GM19328 (cell line): ENCODE results near the gene PRLR.
"Not testable (repeated sequence)": the region's sequence is repeated elsewhere in the genome, so short reads cannot be mapped to it uniquely, and the experiment has no call there.

ENCODE experiments used
- ATAC-seq: cut with Tn5 transposase; IDR thresholded peaks from one replicate; pipeline ENCODE4 v1.9.1; 2021; ENCODE audit warnings: mild to moderate bottlenecking, moderate library complexity; ENCODE audit not compliant: unreplicated experiment

Gene PRLR

DNA sequence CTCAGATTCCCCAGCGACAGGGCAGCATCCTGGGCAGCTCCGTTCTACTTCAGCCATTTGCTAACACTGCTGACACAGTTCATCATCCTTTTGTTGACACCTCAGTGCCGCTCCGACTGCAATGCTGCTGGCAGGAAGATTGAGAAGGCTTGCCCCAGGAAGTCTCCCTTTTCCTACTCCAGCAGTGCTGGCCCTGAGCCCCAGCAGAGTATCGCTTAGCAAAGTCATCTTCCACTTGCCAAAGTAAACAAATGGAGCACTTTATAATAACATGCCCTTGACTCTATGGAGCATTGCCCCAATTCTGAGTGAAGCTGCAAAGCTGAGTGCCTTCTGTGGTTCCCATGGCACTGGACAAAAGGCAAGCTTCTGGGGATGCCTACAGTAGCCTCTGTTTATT, 32.2 kb downstream of the PRLR start:
- ATAC-seq: no peak

DNA sequence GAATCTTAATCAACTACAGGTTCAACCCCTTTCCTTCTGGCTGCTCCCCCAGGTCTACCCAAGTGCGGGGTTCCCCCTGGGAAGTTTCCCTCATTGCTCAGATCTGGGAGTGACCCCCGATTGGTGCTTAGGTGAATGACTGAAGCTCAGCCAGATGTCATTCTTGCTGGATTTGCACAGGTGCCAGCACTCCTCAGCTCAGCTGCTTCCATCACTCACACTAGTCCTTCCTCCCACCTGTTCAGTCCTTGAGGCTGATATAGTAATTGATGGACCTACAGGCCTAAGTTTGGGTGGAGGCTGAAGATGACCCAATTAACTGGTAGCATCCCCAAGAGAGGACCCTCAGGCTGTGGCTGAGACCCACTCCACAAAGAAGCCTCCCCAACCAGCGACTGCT, 32.9 kb downstream of the PRLR start:
- no peak for ATAC-seq

DNA sequence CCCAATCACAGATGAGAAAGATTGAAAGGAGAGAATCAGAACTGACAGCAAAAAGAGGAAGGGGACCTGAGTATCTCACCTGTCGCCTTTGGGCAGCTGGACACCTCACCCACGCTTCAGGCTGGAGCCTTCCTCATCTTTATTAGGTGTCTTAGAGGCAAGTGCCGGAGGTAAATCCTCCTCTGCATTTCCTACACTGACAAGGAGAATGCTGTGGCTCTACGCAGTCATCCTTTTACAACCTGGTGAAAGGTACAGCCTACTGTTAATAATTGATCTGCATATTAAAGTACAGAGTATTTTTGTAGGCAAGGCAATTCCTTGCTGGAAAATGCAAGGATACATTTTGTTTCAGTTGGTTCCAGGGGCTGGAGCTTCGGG, 34.8 kb downstream of the PRLR start:
- ATAC-seq: no peak

DNA sequence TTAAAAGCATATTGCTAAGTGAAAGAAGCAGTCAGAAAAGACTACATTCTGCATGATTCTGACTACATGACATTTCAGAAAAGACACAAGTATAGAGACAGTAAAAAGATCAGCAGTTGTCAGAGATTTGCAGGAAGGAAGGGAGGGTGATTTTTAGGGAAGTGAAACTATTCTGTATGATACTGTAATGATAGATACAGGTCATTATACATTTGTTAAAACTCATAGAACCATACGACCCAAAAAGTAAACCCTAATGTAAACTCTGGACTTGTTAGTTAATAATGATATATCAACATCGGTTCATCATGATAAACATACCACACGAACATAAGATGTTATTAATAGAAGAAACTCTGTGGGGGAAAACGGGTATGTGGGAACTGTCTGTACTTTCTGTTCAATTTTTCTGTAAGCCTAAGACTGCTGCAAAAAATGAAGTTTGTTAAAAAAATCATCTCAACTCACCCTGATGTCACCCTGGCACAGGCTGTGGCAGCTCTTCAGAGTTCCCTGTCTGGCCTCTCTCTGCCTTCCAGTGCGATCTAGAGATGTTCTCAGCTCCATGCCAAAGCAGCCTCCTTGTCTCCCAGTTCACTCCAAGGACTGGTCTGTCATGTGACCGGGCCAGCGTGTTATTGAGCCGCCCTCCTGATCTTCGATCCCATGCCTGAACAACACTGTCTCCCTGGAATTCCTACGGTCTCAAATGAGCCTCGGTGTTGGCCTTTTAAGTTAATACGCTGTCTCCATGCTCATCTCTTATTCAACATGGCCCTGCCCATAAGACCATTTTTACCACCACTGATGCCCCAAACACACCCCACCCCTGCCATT, 35.4 kb downstream of the PRLR start:
- peak; percentile 97 for ATAC-seq

DNA sequence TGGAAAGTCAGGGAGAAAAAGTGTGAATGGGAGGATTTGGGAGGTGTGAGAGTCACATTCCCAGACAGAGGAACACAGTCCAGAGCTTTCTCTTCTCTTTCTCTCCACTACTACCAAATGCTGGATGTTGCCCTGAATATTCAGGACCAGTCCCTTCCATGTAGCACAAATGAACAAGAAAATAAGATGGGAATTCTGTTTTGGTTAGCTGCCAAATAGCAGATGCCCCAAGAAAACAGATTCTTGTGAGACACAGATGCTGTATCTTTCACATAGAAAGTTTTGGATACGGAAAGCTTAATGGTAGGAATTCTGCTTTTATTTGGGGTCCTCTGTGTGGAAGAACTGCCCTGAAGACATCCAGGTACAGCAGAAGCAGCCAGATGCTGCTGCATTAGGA, 37.8 kb downstream of the PRLR start:
- no peak for ATAC-seq

DNA sequence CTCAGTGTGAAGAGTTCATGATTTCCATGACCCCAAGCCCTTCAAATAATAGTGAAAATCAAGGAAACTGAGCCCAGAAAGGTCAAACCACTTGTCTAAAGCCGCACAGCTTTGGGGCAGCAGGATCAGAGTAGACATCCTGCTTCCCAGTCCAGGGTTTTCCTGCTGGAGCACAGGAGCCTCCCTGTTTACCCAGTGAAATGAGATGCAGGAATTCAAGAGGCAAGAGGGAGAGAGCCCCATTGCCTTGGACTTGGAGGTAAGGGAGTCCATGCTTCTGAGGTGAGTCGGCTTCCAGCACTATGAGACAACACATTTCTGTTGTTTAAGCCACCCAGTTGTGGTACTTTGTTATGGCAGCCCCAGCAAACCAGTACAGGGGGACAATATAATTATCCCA, 40.5 kb downstream of the PRLR start:
- not testable (repeated sequence) for ATAC-seq

DNA sequence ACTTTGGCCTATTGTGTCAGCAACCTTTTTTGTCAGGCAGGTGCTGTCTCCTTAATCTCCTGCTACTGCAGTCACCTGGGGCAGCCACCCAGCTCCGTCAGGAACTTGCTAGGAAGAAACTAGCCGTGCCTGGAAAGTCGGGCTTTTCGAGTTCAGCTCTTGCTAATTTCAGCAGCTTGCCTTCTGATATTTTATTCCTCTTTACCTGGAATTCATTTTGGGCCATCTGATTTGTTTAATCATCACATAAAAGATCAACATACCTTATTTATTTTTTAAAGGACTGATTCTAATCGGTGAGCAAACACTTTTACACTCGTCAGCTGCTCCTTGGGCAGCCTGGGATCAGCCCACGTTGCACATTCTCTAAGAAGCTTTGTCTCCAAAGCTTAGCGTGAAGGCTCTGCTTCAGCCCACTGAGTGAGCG, 42.2 kb downstream of the PRLR start:
- ATAC-seq: no peak

DNA sequence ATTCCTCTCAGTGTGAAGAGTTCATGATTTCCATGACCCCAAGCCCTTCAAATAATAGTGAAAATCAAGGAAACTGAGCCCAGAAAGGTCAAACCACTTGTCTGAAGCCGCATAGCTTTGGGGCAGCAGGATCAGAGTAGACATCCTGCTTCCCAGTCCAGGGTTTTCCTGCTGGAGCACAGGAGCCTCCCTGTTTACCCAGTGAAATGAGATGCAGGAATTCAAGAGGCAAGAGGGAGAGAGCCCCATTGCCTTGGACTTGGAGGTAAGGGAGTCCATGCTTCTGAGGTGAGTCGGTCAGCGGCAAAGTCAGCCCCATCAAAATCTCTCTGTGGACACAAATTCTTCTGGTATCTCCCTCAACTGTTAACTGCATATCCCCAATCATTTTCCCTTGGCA, 42.7 kb downstream of the PRLR start:
- not testable (repeated sequence) for ATAC-seq

DNA sequence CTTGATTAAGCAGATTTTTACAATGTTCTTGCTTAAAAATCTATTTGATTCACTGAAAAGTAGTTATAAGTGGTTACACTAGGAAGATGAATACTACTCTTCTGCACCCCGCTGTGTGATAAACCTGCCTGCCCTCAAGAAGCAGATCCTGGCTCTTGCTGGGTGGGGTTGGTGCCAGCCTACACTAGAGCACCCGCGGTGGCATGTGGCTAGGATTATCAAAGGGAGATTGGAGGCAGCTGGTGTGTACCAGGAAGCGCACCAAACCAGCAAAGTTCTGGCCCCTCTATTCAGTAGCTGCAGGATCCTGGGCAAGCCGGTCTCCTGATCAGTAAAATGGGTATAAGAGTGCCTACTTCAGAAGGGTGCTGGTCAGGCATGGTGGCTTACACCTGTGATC, 43.5 kb downstream of the PRLR start:
- no peak for ATAC-seq

DNA sequence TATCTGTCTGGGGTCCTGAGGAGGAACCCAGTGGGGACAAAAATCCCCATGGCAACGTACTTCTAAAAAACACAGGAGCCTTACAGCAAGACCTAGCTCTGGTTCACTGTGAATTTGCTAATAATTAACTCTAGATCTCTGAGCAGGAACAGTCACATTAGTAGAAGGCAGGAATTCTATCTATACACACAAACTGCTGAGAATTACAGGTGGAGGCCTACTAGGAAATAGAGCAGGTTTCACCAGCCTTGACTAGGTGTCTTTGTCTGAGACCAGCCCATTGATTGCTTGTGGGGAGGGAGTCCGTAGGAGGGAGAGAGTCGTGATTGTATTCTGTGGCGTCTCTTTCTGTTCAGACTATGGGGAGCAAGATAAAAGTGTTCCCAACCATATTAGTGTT, 44.8 kb downstream of the PRLR start:
- no peak for ATAC-seq

DNA sequence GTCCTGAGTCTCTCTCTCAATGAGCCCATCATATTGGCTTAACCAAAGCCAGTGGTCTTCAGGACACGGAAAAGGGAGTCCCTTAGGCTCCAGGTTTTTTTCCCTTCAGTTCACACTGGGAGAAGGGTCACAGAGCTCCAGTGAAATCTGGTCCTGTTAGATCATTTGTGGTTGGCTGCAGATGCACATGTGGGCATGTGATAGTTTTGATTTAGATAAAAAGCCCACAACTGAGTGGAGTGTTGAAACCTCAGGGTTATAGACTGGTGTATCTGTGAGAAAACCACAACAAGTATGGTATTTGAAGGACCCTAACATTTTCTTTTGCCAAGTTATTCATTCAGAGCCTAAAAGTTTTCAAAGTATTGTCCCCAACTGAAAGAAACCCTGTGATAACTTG, 46.7 kb downstream of the PRLR start:
- ATAC-seq: no peak

DNA sequence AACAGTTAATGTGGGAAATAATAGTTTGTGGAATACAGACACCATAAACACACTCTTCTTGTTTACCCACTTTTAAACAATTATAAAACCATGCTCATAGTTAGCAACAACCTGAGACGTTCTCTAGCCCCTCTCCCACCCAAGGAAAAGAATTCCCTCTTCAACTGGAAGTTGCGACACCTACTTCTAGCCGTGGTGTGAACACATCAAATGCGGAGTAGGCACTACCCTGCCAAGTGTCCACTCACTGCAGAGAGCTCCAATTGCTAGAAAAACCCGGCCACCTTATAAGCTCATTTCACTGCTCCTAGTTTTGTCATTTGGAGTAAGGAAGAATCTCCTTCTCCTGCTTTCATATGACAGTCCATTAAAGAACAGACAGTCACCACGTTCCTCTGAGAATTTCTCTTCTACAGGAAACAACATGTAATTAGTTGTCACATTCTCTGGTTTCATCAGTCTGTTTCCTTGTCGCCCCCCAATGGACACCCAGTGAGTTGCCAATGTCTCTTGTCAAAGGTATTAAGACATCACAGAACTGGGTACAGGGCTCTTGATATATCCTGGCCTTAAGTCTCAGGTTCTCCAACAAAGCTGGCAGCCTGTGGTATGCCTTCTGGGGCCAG, 47.3 kb downstream of the PRLR start:
- ATAC-seq: no peak

DNA sequence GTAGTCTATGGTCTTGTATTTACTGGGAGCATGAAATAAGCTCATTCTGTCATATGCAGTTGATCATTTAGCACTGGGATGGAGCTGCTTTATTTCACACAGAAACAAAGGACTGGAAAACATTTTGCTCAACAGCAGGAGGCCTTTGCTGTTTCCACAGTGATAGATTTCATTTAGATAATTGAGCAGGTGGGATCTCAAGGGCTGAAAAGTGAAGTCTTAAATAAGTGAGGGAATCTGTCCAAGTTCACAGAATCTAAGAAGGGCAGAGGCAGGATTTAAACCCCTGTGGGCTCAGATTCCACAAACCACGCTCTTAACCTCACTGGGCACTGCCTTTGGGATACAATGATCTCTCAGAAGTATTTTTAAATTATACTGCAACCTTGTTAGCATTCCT, 47.8 kb downstream of the PRLR start:
- ATAC-seq: no peak

DNA sequence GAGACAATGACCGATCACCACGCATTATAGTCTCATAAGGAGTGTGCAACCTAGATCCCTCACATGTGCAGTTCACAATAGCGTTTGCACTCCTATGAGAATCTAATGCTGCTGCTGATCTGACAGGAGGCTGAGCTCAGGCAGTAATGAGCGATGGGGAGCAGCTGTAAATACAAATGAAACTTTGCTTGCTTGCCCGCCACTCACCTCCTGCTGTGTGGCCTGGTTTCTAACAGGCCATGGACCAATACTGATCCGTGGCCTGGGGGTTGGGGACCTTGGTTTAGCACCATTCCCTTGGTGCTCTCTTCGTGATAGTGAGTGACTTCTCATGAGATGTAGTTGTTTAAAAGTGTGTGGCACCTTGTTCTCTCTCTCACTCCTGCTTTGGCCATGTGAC, 50.2 kb downstream of the PRLR start:
- no peak for ATAC-seq

DNA sequence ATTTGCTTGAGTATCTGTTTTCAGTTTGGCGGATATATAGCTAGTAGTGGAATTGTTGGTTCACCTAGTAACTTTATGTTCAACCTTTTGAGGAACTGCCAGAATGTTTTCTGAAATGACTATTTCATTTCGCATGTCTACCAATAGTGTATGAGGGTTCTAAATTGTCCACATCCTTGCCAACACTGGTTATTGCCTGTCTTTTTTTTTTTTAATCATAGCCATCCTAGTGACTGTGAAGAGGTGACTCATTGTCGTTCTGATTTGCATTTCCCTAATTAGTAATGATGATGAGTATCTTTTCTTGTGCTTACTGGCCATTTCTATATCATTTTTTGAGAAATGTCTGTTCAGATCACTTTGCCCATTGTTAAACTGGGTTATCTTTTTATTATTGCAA, 52.5 kb downstream of the PRLR start:
- ATAC-seq: no peak

DNA sequence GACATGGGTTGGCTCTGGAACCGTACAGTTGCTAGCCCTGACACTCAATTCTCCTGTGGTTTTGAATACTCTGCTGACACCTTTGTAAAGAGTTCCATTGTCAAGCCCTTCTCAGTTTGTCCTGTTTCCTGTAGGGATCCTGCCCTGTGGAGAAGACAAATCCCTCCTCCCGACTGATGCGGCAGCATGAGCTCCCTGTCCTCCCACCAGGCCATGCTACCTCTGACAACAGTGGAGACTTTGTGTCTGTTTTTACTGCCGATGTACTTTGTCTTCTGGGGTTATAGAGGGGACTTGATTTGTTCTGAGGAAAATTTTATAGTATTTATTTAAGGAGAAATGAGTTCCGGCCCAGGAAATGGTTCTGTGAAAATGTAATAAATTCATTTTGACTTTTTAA, 57.8 kb downstream of the PRLR start:
- ATAC-seq: no peak

DNA sequence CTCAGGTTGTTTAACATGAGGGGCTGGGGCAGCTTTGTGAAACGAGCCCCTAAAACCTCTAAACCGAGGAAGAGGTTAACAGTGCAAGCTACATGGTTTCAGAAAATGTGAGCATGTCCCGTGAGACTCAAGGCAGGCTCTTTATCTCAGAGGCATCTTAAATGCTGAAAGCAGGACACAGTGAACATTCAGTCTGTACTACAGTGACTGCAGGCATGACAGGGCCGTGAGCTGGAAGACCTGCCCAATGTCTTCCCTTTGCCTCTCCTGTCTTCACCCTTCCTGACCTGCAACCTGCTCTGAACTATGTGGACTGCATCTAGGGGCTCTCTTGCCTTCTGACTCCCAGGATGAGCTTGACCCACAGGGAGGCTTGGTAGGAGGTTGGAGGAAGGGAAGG, 58.3 kb downstream of the PRLR start:
- ATAC-seq: no peak

DNA sequence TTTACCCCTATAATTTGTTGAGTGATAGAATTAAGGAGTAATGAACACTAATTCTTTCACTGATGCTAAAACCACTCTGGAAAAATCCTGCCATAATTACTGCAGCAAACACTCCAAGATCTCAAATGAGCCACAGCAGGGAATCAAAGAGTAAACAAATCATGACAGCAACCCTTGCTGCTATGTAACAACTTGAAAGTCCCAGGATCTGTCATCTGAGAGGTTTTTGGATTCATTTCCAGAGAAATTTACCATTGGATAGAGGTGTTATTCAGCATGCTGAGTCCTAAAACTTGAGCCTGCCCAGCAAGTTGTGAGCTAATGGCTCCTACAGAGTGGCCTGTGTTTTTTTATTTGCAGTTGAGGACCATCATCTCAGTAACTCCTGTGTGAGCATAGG, 59.2 kb downstream of the PRLR start:
- no peak for ATAC-seq

DNA sequence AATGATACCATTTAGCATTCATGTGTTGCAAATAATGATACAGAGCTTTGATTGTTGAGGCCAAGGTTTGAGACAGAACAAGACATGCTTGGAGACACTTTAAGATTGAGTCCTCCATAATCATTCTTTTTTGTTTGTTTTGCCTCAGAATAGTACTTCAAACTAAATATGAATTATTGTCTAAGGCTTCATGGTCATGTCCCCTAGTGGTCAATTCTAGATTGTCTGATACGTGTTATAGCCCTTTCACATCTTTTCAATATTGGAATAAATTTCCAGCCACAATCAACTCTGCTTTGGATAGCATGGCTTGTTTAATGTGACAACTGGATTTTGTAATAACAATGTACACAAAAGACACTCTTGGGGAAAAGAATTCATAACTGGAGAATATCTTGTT, 64.2 kb downstream of the PRLR start:
- ATAC-seq: no peak

DNA sequence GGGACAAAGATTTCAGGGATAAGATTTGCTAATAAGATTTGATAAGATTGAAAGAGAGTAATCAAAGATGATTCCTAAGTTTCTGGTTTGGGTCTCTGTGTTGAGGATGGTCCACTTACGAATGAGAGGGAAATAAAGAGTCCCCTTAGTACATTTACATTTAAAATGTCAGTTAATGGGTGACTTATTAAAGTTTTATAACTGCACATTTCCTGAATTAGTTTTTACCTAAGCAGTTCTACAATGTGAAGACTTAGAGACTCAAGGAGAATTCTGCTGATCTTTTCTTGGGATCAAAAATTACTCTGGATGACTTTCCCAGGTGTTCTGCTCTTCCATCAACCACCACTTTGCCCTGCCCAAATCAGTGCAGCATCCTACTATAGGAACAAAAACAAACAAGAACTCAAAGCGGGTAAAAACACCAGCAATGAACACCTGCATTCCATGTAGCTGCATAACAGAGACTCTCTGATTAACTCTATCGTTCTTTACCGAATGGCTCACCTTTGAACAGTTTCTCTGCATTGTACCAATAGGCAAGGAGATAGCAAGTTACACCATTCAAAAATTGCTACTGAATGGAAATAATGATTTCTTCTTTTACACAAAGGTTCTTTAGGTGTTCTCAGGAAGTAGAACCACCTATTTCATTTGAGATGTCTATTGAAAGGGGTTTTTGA, 65.3 kb downstream of the PRLR start:
- no peak for ATAC-seq

DNA sequence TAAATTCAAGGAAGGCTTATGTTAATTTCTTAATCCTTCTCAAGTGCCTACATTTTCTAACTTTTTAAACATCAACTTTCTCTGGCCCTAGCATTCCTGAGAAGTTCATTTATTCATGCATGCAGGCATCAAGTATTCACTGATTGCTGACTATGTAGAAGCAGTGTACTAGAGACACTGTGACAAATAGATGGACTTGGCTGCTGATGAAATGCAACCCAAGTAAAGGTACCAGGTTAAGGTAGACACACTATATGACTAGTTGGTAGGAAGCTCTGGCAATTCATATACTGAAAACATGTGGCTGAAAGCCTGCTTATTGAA, 66.6 kb downstream of the PRLR start:
- no peak for ATAC-seq
